Bronchial epithelial cell (primary cell): ENCODE data around the gene KDF1. TPM values are rescaled to one million over a fixed set of nuclear protein-coding genes. Genes with fewer than 3 reads are reported as not detected.

Experiments
- DNase-seq: peaks from one replicate; pipeline ENCODE4 v3.0.0-alpha.2; 2010; ENCODE audit warnings: low read depth
- FAIRE-seq: peaks from 2 replicates; lab custom pipeline; 2011; peaks lifted over from hg19 to GRCh38; lab: Jason Lieb, UNC
- H3K27me3 ChIP-seq: 2 replicates; pipeline ENCODE4 v1.5.1; 2011; ENCODE audit warnings: low read length; ENCODE audit not compliant: control insufficient read depth, insufficient read depth
- H3K36me3 ChIP-seq: 2 replicates; pipeline ENCODE4 v1.5.1; 2011; ENCODE audit warnings: low read length; ENCODE audit not compliant: control insufficient read depth, insufficient read depth
- H3K4me3 ChIP-seq: 2 replicates; pipeline ENCODE4 v1.5.1; 2011; ENCODE audit warnings: mild to moderate bottlenecking, low read depth, low read length, control low read depth
- total RNA-seq: library from RNA; depleted of rRNA; stranded (reverse); fragments of >200 nt; gene quantifications from 2 replicates; pipeline ENCODE4 v1.2.1, GENCODE V29; 2014
- TF ChIP-seq, protein P1 (sequence below): IDR thresholded peaks from 2 replicates; pipeline ENCODE4 v1.5.1; 2011; ENCODE audit warnings: mild to moderate bottlenecking, moderate library complexity, low read length, control low read depth, inconsistent platforms; ENCODE audit not compliant: insufficient read depth, severe bottlenecking

The KDF1 gene
- total RNA-seq, 1 donor from 2014 or later = 13.2 TPM

DNA sequence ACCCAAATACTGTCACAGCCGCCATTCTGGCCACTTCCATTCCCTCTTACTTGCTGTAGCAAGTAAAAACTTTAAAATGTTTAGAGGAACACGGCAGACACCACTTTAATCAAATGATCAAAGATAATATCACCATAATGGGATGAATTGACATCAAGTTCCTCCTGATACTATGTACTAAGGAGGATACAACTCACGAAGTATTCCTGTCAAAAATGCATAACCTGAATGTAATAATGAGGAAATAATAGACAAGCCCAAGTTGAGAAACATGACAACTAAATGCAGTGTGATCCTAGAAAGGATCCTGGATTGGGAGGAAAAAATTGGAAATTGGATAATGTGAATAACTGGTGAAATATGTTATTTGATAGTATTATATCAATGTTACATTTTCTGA, 3.9 kb downstream of the KDF1 start:
- TF ChIP-seq, protein P1, sequence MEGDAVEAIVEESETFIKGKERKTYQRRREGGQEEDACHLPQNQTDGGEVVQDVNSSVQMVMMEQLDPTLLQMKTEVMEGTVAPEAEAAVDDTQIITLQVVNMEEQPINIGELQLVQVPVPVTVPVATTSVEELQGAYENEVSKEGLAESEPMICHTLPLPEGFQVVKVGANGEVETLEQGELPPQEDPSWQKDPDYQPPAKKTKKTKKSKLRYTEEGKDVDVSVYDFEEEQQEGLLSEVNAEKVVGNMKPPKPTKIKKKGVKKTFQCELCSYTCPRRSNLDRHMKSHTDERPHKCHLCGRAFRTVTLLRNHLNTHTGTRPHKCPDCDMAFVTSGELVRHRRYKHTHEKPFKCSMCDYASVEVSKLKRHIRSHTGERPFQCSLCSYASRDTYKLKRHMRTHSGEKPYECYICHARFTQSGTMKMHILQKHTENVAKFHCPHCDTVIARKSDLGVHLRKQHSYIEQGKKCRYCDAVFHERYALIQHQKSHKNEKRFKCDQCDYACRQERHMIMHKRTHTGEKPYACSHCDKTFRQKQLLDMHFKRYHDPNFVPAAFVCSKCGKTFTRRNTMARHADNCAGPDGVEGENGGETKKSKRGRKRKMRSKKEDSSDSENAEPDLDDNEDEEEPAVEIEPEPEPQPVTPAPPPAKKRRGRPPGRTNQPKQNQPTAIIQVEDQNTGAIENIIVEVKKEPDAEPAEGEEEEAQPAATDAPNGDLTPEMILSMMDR = no peak
- peaks cover 7% of the 10 kb centered on the region for H3K36me3 ChIP-seq
- no peak for DNase-seq
- no peak overlapping the region for H3K4me3 ChIP-seq
- FAIRE-seq = no peak
- H3K27me3 ChIP-seq = no peaks in the 10 kb centered on the region

DNA sequence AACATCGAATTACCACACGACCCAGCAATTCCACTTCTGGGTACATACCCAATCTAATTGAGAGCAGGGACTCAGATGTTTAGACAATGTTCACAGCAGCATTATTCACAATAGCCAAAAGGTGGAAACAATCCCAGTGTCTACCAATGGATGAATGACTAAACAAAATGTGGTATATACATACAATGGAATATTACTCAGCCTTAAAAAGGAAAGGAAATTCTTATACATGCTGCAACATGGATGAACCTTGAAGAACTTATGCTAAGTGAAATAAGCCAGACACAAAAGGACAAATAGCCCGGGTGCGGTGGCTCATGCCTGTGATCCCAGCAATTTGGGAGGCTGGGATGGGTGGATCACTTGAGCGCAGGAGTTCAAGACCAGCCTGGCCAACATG, 6.9 kb downstream of the KDF1 start:
- FAIRE-seq (no peak), DNase-seq (no peak)
- H3K36me3 ChIP-seq = peaks cover 20% of the 10 kb centered on the region
- no peak overlapping the region for H3K4me3 ChIP-seq
- H3K27me3 ChIP-seq = no peaks in the 10 kb centered on the region
- TF ChIP-seq, protein P1 = no peak

DNA sequence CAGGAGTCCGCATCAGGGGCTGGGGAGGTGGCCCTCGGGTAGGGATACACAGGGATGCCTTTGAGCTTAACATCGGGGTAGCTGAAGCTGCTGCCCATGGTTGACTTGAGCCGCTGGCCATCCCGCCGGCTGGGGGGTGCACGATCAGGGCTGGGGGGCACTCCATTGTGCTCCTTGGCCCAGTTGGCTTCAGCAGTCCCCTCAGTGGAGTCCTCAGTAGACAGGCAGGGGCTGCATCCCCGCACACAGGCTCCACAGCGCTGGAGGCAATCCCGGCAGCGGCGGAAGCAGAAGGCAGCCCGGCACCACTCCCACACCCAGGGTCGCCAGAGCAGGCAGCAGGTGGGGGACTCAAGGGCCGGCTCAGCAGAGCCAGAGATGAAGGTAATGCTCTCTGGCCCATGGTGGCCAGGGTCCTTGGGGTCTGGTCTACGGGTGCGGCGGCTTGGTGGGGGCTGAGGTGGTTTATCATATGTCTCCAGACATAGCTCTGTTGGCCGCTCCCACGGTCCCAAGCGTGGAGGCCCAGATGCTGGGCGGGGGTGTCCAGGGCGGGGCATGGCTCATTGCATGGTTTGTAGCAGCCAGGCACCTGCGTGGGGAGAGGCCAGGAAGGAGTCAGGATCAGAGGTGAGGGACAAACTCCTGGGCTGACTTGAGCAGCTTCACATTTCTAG, 8.3 kb downstream of the KDF1 start:
- H3K36me3 ChIP-seq = peaks cover 20% of the 10 kb centered on the region
- TF ChIP-seq, protein P1 = no peak
- no peaks in the 10 kb centered on the region for H3K27me3 ChIP-seq
- H3K4me3 ChIP-seq = no peak overlapping the region
- DNase-seq (no peak), FAIRE-seq (no peak)

DNA sequence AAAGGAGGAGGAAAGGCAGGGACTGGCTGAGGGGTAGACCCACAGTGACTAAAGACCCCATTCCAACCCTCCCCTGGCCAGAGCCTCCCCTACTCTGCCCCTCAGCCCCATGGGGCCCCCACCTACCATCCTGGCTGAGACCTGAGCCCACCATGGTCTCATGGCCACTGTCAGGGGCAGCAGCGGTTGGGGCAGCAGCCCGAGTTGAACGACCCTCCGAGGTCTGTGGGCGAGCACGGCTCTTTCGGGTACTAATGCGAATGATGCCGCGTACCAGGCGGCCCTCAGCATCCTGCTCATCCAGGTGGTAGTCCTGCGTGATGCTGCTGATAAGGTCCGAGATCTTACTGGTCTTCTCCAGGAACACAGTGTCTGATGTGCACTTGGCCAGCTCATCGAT, 9.1 kb downstream of the KDF1 start:
- no peak for DNase-seq
- Histone ChIP-seq H3K36me3 (peaks cover 23% of the 10 kb centered on the region), H3K27me3 (no peaks in the 10 kb centered on the region), H3K4me3 (no peak overlapping the region)
- FAIRE-seq = no peak
- TF ChIP-seq, protein P1 = no peak

DNA sequence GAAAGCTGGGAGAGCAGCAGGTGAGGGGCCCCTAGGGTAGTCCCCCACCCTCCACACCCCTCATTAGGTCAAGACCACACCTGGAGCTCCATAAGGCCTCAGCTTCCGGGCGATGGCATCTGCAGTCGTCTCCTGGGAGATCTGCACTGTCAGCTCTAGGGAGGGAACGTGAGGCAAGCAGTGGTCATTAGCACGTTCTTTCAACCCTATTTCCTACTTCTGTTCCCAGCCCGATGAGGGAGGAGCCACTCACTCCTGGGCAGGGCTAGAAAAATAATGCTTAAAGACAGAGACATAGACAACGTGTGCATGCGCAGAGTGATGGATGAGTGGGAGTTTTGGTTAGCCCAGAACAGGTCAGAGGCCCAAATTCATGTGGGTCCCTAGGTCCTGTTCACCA, 9.7 kb downstream of the KDF1 start:
- DNase-seq (no peak), FAIRE-seq (no peak)
- Histone ChIP-seq H3K36me3 (peaks cover 26% of the 10 kb centered on the region), H3K4me3 (no peak overlapping the region), H3K27me3 (no peaks in the 10 kb centered on the region)
- TF ChIP-seq, protein P1 = no peak

DNA sequence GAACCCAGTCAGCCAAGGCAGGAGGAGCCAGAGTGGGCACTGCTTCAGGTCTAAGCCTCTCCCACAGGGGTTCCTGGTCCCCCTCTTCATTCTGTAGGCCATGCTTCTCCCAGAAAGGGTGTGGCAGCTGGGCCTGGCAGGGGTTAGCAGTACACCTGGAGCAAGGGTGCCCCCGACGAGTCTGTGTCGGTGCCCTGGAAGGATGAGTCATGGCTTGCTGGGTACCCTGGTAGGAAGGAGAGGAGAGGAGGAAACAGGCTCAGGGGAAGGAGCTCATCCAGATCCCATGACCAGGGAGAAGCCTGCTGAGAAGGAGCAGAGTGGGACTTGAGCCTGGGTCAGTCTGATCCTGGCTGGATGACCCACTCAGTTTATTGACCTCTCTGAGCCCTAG, 10.3 kb downstream of the KDF1 start:
- H3K36me3 ChIP-seq = peaks cover 29% of the 10 kb centered on the region

More for the DNA sequence above, 10.3 kb downstream of the KDF1 start:
- Histone ChIP-seq H3K27me3 (no peaks in the 10 kb centered on the region), H3K4me3 (no peak overlapping the region)
- DNase-seq = peak; percentile 26
- TF ChIP-seq, protein P1 = no peak
- no peak for FAIRE-seq
